Activated naive CD8-positive, alpha-beta T cell treated with anti-CD3 and anti-CD28 coated beads, Interleukin-2, amount 50 U/mL, for 24 hours (primary cell): ENCODE measurements around the gene NAA25.
"Not testable (repeated sequence)": the region's sequence is repeated elsewhere in the genome, so short reads cannot be mapped to it uniquely, and the experiment has no call there.

Source experiments
- ATAC-seq: fragments of 150-1000 bp; cut with Tn5 transposase; one replicate; pipeline ENCODE4 v1.10.0; 2021
- DNase-seq: peaks from one replicate; pipeline ENCODE4 v3.0.0; 2021
- H3K27ac Mint-ChIP-seq: one replicate; pipeline ENCODE4 v1.8.0; 2021; ENCODE audit warnings: mild to moderate bottlenecking, mixed read lengths
- H3K27me3 Mint-ChIP-seq: one replicate; pipeline ENCODE4 v1.8.0; 2021; ENCODE audit warnings: mixed read lengths
- H3K36me3 Mint-ChIP-seq: one replicate; pipeline ENCODE4 v1.8.0; 2021; ENCODE audit warnings: low read depth, mixed read lengths
- H3K4me1 Mint-ChIP-seq: one replicate; pipeline ENCODE4 v1.8.0; 2021; ENCODE audit warnings: mixed read lengths
- H3K4me3 Mint-ChIP-seq: one replicate; pipeline ENCODE4 v1.8.0; 2021; ENCODE audit warnings: mild to moderate bottlenecking, moderate library complexity, mixed read lengths
- H3K9me3 Mint-ChIP-seq: one replicate; pipeline ENCODE4 v1.8.0; 2021; ENCODE audit warnings: mixed read lengths

NAA25 gene

DNA sequence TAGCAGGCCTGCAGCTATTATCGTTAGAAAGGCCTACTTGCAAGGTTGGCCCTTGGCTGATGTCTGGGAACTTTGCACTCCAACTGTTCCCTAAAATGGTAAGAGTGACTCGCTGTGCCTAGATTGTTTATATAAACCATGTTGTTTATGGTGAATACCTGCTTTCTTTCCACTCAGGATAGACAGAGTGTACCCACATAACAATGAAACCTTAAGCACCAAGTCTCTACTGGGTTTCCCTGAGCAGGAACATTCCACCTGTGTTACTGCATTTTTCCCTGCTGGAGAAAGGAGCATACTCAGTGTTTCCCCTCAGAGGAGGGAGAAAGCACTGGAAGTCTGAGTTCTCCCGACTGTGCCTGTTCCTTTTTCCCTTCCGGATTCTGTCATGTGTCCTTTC, 62.6 kb downstream of the NAA25 start:
- no peak overlapping the region for H3K27ac Mint-ChIP-seq
- no peaks in the 10 kb centered on the region for H3K27me3 Mint-ChIP-seq
- peaks cover 55% of the 10 kb centered on the region for H3K36me3 Mint-ChIP-seq
- DNase-seq (no peak), ATAC-seq (no peak)
- no peaks in the 10 kb centered on the region for H3K4me1 Mint-ChIP-seq
- H3K4me3 Mint-ChIP-seq: no peak overlapping the region
- no peaks in the 10 kb centered on the region for H3K9me3 Mint-ChIP-seq

DNA sequence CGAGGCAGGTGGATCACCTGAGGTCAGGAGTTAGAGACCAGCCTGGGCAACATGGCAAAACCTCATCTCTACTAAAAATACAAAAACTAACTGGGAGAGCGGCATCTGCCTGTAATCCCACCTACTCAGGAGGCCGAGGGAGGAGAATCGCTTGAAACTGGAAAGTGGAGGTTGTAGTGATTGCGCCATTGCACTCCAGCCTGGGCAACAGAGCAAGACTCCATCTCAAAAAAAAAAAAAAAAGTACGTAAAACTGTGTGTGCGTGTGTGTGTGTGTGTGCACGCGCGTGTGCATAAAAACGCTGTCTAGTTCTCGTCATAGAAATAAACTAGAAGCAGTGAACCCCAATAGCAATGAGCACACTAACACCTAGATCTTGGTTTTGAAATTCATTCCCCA, 72.0 kb downstream of the NAA25 start:
- H3K27ac Mint-ChIP-seq, H3K4me1 Mint-ChIP-seq, H3K4me3 Mint-ChIP-seq, H3K27me3 Mint-ChIP-seq, ATAC-seq, DNase-seq, H3K9me3 Mint-ChIP-seq: not testable (repeated sequence)
- peaks cover 54% of the 10 kb centered on the region for H3K36me3 Mint-ChIP-seq

DNA sequence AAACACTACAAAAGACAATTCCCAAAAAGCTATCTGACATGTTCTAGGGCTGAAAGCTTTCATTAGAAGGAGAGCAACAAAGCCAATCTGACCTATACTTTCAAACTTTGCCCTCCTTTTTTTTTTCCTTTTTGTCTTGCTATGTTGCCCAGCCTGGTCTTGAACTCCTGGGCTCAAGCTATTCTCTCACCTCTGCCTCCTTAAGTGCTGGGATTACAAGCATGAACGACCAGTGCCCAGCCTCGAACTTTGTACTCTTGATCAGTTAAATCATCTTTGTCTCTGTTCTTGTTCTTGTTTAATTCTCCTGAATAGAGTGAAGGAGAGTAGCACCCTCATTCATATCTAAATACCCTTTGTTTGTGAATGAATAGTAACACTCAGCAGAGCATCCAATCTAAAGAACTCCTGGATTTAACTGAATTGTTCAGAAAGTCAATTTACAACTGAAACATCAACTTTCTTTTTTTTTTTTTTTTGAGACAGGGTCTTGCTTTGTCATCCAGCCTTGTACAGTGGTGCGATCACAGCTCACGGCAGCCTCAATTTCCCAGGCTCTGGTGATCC, 73.3 kb downstream of the NAA25 start:
- H3K4me3 Mint-ChIP-seq: no peak overlapping the region
- no peaks in the 10 kb centered on the region for H3K4me1 Mint-ChIP-seq
- no peak for DNase-seq
- peak overlapping the region; percentile 24 for H3K27ac Mint-ChIP-seq
- no peak for ATAC-seq
- no peaks in the 10 kb centered on the region for H3K27me3 Mint-ChIP-seq
- peaks cover 59% of the 10 kb centered on the region for H3K36me3 Mint-ChIP-seq
- no peaks in the 10 kb centered on the region for H3K9me3 Mint-ChIP-seq

DNA sequence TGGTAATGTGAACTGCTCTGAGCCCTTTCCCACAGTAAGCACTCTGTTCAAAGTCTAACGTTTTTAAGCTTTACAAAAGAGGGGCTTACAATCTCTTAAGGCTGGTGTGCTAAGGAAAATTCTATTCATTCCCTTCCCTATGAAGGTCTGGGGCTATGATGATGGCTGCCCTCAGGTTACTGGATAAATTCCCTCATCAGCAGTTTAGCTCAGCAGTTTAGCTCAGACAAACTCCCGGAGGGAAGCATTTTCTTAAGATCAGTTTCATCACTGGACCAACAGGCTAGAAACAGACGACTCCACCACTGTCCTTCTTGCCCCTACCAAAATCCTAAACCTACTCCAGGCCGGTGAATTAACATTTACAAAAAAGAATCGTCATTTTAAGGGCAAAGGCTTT, 76.3 kb downstream of the NAA25 start:
- peaks cover 52% of the 10 kb centered on the region for H3K36me3 Mint-ChIP-seq

DNA sequence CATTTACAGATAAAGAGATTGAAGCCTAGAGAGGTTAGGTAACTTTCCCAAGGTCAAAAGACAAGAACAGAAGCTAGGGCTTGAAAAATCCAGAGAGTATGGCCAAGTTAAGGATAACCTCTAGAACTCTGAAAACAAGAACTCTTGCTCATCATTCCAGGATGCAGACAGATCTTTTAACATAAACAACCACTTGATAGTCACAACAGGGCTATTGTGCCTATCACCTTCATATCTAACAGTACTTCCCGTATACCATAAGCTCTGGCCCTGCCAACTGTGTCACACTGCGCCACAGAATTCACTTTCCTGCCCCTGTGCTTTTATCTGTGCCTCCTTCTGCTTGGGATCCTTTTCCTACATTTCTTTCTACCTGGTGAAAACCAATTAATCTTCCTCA, 77.1 kb downstream of the NAA25 start:
- Mint-ChIP-seq H3K27me3 (no peaks in the 10 kb centered on the region), H3K9me3 (no peaks in the 10 kb centered on the region), H3K4me1 (peaks cover 19% of the 10 kb centered on the region), H3K27ac (peak overlapping the region; percentile 2), H3K4me3 (no peak overlapping the region), H3K36me3 (peaks cover 50% of the 10 kb centered on the region)
- ATAC-seq (no peak), DNase-seq (no peak)

More for the DNA sequence above, 76.3 kb downstream of the NAA25 start:
- DNase-seq (no peak), ATAC-seq (no peak)
- Mint-ChIP-seq H3K27me3 (no peaks in the 10 kb centered on the region), H3K27ac (peak overlapping the region; percentile 36), H3K4me3 (no peak overlapping the region), H3K4me1 (peaks cover 16% of the 10 kb centered on the region), H3K9me3 (no peaks in the 10 kb centered on the region)

DNA sequence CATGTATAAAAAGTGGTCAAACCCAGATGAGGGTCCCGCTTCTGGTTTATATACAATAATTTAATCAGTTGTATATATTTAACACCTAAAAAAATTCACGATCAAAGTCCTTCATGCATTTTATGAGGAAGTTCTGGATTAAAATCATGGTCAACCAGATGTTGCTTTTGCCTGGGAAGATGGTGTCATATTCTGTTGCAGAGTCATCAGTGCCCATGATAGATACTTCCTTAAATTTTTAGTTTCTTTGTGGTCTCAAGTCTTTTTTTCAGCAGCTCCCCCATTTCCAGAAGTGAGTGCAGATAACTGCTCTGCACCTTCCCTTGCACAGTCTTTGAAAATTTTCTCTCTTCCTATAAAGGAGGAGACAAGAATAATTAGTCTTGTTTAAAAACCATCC, 79.3 kb downstream of the NAA25 start:
- Mint-ChIP-seq H3K4me3 (no peak overlapping the region), H3K4me1 (peaks cover 25% of the 10 kb centered on the region), H3K27me3 (no peaks in the 10 kb centered on the region), H3K27ac (no peak overlapping the region), H3K36me3 (peaks cover 50% of the 10 kb centered on the region), H3K9me3 (no peaks in the 10 kb centered on the region)
- DNase-seq (no peak), ATAC-seq (no peak)

DNA sequence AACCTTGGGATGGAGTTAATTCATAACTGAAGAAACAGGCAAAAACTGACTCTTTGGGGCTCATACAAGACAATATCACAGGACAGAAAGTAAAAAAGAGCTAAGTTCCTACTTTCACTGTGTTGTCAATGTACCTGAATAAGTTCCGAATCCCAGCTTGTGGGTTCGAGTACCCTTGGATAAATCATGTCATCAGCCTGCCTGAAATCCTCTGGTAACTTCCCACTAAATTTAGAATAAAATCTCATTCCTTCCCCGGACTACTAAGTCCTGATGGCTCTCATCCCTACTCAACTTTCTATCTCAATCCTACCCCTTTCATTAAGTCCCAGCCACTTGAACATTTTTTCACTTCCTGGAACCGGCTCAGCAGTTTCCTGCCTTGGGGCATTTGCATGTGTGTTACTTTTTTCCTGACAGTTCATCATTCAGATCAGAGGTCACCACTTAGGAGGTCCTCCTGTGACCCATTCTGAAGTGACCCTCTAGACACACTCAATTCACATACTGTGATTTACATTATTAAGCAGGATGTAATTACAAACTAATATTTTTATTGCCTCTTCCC, 82.7 kb downstream of the NAA25 start:
- H3K9me3 Mint-ChIP-seq: no peaks in the 10 kb centered on the region
- H3K4me1 Mint-ChIP-seq: peaks cover 43% of the 10 kb centered on the region
- H3K4me3 Mint-ChIP-seq: no peak overlapping the region
- peak overlapping the region; percentile 82 for H3K27ac Mint-ChIP-seq
- peaks cover 54% of the 10 kb centered on the region for H3K36me3 Mint-ChIP-seq
- DNase-seq (no peak), ATAC-seq (no peak)
- H3K27me3 Mint-ChIP-seq: no peaks in the 10 kb centered on the region

DNA sequence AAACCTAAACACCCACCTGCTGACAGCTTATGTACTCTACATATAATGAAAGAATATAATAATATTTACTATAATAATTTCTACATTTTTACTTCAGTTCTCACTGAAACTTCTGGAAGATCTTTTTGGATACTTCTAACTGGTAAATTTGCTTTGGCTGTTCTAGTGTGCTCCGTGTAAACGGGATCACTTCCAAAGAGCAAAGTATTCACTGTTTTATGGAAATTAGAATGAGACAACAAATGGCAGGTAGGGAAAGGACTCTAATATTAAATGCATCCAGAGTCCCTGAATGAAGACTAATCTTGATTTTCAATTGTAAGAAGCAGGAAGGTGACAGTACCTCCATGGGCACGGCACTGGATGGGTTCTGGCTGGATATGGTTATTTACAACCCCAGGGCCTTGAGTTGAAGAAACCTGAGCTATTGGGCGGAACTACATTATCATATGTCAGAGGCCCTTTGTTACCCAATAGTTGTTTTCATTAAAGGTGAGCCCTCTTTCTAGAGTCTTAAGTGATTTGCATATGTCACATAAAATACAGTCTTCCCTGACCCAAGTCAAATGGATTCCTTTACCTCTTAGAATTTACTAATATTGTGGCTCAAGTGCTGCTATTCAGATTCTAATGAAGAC, 84.7 kb downstream of the NAA25 start:
- no peak overlapping the region for H3K4me3 Mint-ChIP-seq
- H3K36me3 Mint-ChIP-seq: peaks cover 43% of the 10 kb centered on the region
- no peaks in the 10 kb centered on the region for H3K9me3 Mint-ChIP-seq
- no peak for ATAC-seq
- no peak for DNase-seq
- no peak overlapping the region for H3K27ac Mint-ChIP-seq
- H3K4me1 Mint-ChIP-seq: peaks cover 46% of the 10 kb centered on the region
- H3K27me3 Mint-ChIP-seq: no peaks in the 10 kb centered on the region

DNA sequence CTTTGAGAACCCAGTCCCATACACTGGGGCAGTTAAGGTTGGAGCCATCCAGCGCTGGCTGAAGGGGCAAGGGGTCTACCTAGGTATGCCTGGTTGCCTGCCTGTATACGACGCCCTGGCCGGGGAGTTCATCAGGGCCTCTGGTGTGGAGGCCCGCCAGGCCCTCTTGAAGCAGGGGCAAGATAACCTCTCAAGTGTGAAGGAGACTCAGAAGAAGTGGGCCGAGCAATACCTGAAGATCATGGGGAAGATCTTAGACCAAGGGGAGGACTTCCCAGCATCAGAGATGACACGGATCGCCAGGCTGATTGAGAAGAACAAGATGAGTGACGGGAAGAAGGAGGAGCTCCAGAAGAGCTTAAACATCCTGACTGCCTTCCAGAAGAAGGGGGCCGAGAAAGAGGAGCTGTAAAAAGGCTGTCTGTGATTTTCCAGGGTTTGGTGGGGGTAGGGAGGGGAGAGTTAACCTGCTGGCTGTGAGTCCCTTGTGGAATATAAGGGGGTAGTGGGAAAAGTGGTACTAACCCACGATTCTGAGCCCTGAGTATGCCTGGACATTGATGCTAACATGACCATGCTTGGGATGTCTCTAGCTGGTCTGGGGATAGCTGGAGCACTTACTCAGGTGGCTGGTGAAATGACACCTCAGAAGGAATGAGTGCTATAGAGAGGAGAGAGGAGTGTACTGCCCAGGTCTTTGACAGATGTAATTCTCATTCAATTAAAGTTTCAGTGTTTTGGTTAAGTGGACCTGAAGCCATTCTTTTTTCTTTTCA, 86.2 kb downstream of the NAA25 start:
- DNase-seq (no peak), ATAC-seq (no peak)
- H3K27me3 Mint-ChIP-seq: no peaks in the 10 kb centered on the region
- no peaks in the 10 kb centered on the region for H3K9me3 Mint-ChIP-seq
- peaks cover 47% of the 10 kb centered on the region for H3K4me1 Mint-ChIP-seq
- H3K36me3 Mint-ChIP-seq: peaks cover 46% of the 10 kb centered on the region
- H3K27ac Mint-ChIP-seq: peak overlapping the region; percentile 61
- H3K4me3 Mint-ChIP-seq: no peak overlapping the region

DNA sequence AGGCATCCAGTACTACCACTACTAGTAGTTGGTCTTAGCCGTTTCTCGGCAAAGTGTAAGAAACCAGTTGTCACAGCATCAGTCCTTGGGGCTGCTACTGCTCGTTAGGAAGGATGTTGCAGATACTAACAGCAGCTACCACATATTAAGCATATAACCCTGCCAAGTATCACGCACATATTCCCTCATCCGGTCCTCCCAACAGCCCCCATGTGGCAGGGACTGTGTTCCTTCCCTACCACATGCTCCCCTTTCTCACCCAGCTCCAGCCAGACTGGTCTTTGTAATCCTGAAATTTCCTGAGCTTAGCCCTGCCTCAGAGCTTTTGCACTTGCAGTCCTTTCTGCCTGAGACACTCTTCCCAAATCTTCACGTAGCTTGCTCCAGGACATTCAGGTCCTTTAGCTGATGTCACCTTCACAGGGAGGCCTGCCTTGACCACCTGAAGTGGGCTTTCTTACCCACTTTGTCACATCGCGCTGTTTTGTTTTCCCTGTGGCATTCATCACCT, 87.6 kb downstream of the NAA25 start:
- no peak for DNase-seq
- Mint-ChIP-seq H3K9me3 (peaks cover 3% of the 10 kb centered on the region), H3K4me3 (no peak overlapping the region), H3K4me1 (peaks cover 48% of the 10 kb centered on the region), H3K36me3 (peaks cover 51% of the 10 kb centered on the region), H3K27ac (peak overlapping the region; percentile 53), H3K27me3 (no peaks in the 10 kb centered on the region)
- no peak for ATAC-seq

DNA sequence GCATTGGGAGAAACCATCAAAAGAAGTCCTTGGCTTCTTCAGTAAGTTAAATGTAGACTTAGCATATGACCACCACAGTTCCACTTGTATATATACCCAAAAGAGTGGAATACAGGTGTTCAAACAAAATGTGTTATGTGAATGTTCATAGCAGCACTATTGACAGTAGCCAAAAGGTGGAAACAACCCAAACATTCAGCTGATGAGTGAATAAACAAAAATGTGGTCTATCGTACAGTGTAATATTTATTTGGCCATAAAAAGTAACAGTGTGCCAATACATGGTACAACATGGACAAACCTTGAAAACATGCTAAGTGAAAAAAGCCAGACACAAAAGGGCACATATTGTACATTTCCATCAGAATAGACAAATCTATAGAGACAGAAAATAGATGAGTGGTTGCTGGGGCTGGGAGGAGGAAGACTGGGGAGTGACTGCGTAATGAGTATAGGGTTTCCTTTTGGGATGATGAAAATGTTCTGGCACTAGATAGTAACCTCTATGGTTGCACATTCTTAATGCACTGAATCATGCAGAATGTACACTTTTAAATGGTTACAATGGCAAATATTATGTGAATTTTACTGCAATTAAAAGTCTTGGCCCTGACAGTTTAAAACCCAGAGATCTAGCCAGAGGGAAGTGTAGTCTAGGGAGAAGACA, 89.9 kb downstream of the NAA25 start:
- peaks cover 55% of the 10 kb centered on the region for H3K36me3 Mint-ChIP-seq
- no peaks in the 10 kb centered on the region for H3K27me3 Mint-ChIP-seq
- DNase-seq (no peak), ATAC-seq (no peak)
- H3K27ac Mint-ChIP-seq: peak overlapping the region; percentile 23
- peaks cover 57% of the 10 kb centered on the region for H3K4me1 Mint-ChIP-seq
- peaks cover 8% of the 10 kb centered on the region for H3K9me3 Mint-ChIP-seq
- H3K4me3 Mint-ChIP-seq: no peak overlapping the region

DNA sequence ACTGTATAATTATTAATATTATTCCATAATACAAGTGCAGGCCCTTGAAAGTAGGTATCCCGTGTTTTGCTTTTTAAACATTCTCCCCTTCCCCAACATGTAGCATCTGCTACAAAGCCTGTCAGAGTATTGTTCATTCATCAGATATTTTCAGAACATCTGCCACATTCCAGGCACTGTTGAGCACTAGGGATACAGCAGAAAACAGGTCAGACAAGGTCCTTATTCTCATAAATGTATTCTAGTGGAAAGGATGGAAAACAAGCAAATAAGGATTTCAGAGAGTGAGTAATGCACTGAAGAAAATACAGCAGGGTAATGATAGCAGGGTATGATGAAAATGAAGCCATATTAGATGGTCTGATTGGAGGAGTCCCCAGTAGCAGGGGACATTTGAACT, 91.5 kb downstream of the NAA25 start:
- Mint-ChIP-seq H3K27ac (no peak overlapping the region), H3K4me1 (peaks cover 53% of the 10 kb centered on the region), H3K9me3 (peaks cover 8% of the 10 kb centered on the region), H3K4me3 (no peak overlapping the region), H3K36me3 (peaks cover 50% of the 10 kb centered on the region), H3K27me3 (no peaks in the 10 kb centered on the region)
- DNase-seq: no peak
- no peak for ATAC-seq

DNA sequence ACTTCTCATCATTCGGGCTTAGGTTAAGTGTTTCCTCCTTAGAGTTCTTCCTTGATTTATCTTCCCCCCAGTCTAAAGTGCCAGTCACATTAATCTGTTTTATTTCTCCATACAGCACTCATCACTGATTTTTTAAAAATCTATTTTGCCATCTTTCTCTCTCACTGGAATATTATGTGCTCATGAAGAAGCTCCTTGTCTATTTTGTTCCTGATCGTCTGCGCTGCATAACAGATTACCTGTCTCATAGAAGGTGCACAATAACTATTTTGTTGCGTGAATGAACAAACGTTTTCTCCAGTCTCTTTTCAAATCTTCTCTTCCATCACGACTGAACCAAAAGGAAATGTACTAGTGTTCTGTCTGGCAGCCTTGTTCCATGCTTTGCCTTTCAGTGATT, 92.6 kb downstream of the NAA25 start:
- H3K4me3 Mint-ChIP-seq: peak overlapping the region; percentile 41
- no peak for DNase-seq
- H3K4me1 Mint-ChIP-seq: peaks cover 63% of the 10 kb centered on the region
- peak overlapping the region; percentile 58 for H3K27ac Mint-ChIP-seq
- peaks cover 8% of the 10 kb centered on the region for H3K9me3 Mint-ChIP-seq
- H3K36me3 Mint-ChIP-seq: peaks cover 51% of the 10 kb centered on the region
- H3K27me3 Mint-ChIP-seq: no peaks in the 10 kb centered on the region
- no peak for ATAC-seq

DNA sequence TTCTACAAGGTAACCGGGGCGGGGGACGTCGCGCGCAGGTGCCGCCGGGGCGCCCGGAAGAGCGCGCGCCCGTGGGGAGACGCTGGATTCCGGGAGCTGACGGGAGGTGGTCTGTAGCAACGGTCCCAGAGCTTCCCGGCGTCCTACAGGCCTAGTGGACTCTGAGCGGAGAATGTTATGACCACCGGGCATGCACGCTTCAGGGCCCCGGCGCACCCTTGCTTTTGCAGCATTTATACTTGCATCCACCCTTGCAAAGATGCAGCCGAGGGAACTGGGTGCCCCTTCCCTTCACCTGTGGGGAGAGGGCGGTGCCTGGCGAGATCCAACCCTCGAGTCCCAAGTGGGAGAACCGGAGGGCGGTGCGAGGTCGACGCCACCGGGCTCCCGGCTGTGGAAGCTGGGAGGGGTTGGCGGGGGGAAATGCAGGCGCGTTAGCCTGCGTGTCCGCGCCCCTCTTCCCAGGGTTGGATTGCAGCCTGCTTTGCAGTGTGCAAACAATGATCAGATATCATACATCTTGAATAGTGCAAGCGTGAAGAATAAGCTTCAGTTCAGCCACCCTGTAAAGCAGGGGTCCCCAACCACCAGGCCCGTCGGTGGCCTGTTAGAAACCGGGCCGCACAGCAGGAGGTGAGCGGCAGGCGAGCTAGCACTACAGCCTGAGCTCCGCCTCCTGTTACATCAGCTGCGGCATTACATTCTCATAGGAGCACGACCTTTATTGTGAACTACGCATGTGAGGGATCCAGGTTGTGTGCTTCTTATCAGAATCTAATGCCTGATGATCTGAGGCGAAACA, 94.8 kb downstream of the NAA25 start:
- peak overlapping the region; percentile 98 for H3K27ac Mint-ChIP-seq
- H3K9me3 Mint-ChIP-seq: peaks cover 8% of the 10 kb centered on the region
- peak; percentile 76 for DNase-seq
- peak; percentile 74 for ATAC-seq
- peaks cover 62% of the 10 kb centered on the region for H3K4me1 Mint-ChIP-seq
- peaks cover 48% of the 10 kb centered on the region for H3K36me3 Mint-ChIP-seq
- peak overlapping the region; percentile 96 for H3K4me3 Mint-ChIP-seq
- H3K27me3 Mint-ChIP-seq: no peaks in the 10 kb centered on the region
